Stimulated activated CD8-positive, alpha-beta memory T cell treated with anti-CD3 and anti-CD28 coated beads, Interleukin-4, amount 100 ng/mL, for 1 hour (primary cell): ENCODE results near the gene FSTL4.
"Not testable (repeated sequence)": the region's sequence is repeated elsewhere in the genome, so short reads cannot be mapped to it uniquely, and the experiment has no call there.

Experiments
- DNase-seq, 2 donors: peaks; one replicate each; pipeline ENCODE4 v3.0.0-alpha.2; 2020; ENCODE audit warnings: low read depth in 2 of 2, low spot score in 1 of 2

The FSTL4 gene

DNA sequence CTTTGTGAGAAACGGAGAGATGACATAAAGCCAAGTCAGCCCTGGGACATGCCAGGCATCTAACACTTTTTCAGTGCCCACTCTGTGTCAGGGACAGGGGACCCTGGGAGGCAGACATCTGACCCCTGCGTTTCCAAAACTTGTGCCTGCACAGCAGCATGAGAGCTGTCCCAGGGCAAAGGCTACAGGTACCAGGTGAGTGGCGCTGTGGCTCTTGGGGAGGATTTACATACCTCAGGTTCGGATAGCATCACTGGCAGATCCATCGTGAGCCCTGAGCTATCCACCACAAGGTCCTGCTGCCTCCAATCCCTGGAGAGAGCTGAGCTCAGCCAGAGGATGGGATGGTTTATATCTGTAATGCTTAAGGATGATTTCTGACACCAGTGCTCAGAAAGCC lies 52.4 kb downstream of the FSTL4 start:
- no peak for DNase-seq

- DNase-seq: no peak
These were observed 55.8 kb downstream of the FSTL4 start for GRCh38 chr5:133556551-133556950.

GRCh38 chr5:133554279-133554678 lies 58.1 kb downstream of the FSTL4 start:
- DNase-seq: no peak

- peak; percentile 5 to 9 for DNase-seq
These were observed 59.3 kb downstream of the FSTL4 start for GRCh38 chr5:133552925-133553525.

DNA sequence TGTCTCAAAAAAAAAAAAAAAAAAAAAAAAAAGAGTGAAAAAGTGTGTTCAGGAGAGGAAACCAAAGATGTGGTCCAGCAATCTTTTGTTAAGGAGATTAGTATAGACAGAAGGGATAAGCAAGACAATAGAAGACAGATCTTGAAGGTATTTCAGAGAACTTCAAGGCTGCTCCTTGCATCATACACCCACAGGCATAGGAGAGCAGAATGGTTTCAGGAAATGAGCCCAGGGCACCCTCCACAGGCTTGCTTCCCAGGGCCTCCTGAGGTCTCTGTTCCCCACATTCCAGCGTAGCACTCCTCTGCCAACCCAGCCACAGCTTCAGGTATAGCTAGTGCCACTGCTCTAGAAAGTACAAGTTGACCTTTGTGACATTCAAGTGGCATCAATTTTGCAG lies 65.8 kb downstream of the FSTL4 start:
- no peak for DNase-seq

DNA sequence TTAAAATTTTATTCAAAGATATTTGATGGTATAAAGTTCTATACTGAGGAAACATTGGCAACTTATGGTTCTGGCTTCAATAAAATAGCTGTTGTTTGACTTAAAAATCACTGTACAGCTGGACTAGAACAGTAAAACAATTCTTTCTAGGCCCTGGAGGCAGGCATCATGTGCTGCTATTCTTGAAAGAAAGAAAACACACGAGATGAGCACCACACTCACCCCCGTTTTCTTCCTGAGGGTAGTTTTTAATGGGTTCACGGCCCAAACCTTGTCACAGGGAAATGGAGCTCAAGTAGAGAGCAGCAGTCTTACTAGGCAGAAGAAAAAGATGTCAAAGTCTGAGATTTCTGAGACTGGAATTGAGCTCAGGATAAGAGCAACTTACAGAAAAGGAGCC lies 68.0 kb downstream of the FSTL4 start:
- no peak for DNase-seq

GRCh38 chr5:133539818-133540217 lies 72.5 kb downstream of the FSTL4 start:
- no peak for DNase-seq

DNA sequence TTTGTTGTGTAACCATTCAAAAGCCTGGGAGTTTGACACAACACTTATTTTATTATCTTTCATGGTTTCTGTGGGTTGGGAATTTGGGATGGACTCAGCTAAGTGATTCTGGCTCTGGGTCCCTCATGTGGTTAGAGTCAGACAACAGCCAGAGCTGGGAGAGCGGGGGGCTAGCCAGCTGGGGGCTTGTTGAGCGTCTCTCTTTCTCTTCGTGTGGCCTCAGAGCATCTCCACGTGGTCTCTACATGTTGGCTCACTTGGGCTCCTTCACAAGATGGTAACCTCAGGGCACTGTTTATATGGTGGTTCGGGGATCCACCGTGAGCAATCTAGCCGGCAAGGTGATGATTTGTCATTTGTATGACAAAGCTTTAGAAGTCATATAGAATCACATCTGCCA lies 73.6 kb downstream of the FSTL4 start:
- no peak for DNase-seq

DNA sequence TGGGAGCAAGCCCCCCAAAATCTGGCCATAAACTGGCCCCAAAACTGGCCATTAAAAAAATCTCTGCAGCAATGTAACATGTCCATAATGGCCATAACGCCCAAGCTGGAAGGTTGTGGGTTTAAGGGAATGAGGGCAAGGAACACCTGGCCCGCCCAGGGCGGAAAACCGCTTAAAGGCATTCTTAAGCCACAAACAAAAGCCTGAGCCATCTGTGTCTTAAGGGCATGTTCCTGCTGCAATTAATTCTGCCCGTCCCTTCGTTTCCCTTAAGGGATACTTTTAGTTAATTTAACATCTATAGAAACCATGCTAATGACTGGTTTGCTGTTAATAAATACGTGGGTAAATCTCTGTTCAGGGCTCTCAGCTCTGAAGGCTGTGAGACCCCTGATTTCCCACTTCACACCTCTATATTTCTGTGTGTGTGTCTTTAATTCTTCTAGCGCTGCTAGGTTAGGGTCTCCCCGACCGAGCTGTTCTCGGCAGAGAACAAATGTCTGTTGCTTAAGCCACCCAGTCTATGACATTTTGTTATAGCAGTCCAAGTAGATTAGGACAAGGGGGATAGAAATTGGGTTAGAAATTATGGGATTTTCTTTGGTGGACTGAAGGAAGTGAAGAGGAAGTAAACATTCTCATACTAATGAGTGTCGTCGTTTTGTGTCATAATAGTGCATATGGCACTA lies 77.0 kb downstream of the FSTL4 start:
- DNase-seq: not testable (repeated sequence)

GRCh38 chr5:133534566-133534965 lies 77.8 kb downstream of the FSTL4 start:
- DNase-seq: no peak

- DNase-seq: no peak
These were observed 78.8 kb downstream of the FSTL4 start for GRCh38 chr5:133533541-133533940.

GRCh38 chr5:133531594-133531993 lies 80.7 kb downstream of the FSTL4 start:
- no peak for DNase-seq

GRCh38 chr5:133531178-133531577 lies 81.2 kb downstream of the FSTL4 start:
- DNase-seq: no peak

GRCh38 chr5:133530270-133530669 lies 82.1 kb downstream of the FSTL4 start:
- DNase-seq: no peak

DNA sequence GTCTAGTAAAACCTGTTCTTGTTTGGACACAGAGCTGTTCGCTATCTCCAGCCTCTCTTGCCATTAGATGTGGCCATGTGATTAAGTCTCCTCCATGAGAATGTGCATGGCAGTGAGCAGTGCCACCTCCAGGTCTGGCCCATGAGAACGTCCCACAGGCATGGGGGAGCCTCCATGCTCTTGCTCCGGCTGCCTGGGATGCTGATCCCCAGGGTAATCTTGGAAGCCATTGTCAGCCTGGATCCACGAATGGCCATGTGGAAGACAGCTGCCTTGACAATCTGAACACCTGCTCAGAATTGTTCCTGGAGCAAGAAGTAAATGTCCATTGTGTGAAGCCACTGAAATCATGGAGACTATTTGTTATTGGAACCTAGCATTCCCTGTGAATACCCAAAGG lies 83.5 kb downstream of the FSTL4 start:
- no peak for DNase-seq

- DNase-seq: no peak
These were observed 85.0 kb downstream of the FSTL4 start for GRCh38 chr5:133527311-133527710.

DNA sequence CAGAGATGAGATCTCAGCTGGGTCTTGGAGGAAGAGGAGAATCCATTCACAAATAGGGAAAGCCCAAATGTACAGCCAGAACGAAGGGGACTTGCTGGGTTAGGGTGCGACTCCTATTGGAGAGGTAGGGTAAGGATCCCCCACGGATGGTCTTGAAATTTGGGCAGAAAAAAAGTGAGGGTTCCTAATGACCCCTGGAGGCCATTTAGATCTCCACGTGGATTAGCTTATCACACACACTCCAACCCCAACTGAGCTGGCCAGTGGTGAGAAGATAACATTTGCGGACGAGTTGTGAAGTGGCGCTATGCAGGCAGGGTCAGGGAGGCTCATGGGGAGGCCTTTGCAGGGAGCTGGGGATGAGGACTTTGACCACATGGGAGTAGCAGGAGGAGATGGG lies 86.0 kb downstream of the FSTL4 start:
- no peak for DNase-seq

DNA sequence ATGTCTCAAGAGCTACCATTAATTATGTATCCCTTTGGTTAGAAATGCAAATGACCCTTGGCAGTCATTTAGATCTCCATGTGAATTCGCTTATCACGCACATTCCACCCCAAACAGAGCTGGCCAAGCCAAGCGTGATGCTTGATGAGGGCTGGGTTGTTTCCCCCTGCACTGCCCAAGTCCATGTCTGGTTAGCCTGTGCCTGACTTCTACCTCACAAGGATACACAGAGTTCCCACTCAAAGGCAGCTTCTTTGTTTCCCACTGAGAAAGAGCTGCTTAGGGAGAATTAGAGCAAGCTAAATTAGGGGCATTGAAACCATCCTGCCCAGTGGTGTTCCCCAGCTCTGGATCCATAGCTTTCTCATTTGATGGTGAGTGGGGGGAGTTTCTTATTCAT lies 87.2 kb downstream of the FSTL4 start:
- no peak for DNase-seq

DNA sequence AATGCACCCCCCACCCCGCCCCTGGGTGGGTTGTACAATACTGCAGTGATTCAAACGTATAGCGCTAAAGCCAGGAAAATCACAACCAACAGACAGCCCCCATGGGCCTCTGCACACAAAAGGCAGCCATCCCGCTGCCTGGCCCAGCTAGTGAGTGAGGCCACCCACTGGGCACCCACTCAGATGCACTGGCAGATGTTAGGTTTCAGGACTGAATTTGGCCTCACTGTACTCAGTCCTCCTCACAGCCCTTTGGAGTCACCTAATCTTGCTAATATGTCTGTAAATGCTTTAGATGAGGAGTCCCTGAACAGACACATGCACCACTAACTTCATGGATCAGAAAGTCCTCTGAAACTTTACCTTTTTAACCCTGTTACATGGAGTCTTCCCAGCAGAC lies 87.7 kb downstream of the FSTL4 start:
- no peak for DNase-seq

DNA sequence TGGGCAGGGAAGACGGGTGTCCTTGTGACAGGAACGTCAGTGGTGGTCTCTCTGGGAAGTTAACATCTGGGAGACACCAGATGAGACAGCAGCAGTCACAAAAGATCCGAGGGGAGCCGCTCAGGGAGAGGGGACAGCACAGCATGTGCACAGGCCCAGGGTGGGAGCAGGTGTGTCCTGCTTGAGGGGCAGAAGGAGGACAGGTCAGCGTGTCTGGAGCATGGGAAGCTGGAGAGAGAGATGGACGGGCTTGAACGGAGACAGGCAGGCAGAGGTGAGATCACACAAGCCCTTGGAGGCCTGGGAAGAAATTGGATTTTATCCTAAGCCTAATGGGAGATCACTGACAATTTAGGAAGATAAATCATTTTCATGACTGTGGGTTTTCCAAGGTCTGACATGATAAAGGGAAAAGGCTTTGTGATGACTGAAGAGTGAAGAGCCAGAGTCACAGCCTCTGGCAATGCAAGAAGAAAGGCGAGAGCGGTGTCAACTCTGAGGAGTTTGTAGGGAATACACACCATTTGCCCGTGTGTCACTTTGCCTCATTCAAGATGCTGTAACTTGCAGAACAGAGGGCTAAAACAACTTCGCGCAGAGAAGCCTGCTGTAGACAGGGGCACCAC lies 88.3 kb downstream of the FSTL4 start:
- no peak for DNase-seq

- no peak for DNase-seq
These were observed 89.2 kb downstream of the FSTL4 start for GRCh38 chr5:133523013-133523658.

DNA sequence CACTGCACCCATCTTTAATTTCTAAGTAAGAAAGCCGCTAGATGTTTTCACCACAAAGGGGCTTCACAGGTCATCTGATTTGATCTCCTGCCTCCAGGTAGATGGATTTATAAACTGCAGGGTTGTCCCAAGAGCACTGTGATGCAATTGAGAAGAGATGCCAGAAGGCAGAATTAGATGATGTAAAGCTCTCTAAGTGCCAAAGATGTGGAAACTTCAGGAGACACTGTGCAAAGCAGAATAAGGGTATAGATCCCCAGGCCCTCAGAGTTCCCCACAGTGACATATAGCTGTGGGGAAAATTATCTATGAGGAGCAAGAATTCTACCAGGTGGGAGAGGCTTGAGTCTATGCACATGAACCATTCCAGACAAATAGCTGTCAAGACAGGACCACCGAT lies 90.5 kb downstream of the FSTL4 start:
- no peak for DNase-seq
